HepG2 (cell line): ENCODE measurements around the gene B3GAT3. TPM values are rescaled to one million over a fixed set of nuclear protein-coding genes. Genes with fewer than 3 reads are reported as not detected.

ENCODE experiments used
- ATAC-seq: fragments of 200-7000 bp; cut with Tn5 transposase; 3 replicates; pipeline ENCODE4 v1.9.1; 2020; ENCODE audit warnings: mild to moderate bottlenecking, moderate library complexity
- BruUV-seq: library from RNA; stranded (reverse); fragments of 400-500 nt; replicated peaks from 2 replicates; lab custom pipeline; 2021; lab: Mats Ljungman, UMichigan
- CTCF ChIA-PET: fragments of 300-600 bp; formaldehyde crosslinking; extraction: SDS; loops from one replicate; lab custom pipeline; 2021; ENCODE audit warnings: low total read pairs, inconsistent platforms, low intra/inter-chr PET ratio; lab: Yijun Ruan, JAX
- POLR2A ChIA-PET: fragments of 350-600 bp; sonication (Branson Sonifier 250); formaldehyde crosslinking; loops from one replicate; lab custom pipeline; 2020; ENCODE audit warnings: antibody characterized with exemption, inconsistent platforms; lab: Yijun Ruan, JAX
- DNase-seq: peaks from one replicate; pipeline ENCODE4 v3.0.0-alpha.2; 2015; ENCODE audit warnings: low spot score
- FAIRE-seq: peaks from 3 replicates; lab custom pipeline; 2011; peaks lifted over from hg19 to GRCh38; lab: Jason Lieb, UNC
- H2AFZ ChIP-seq: one replicate; pipeline ENCODE4 v1.6.1; 2011; ENCODE audit warnings: low read length, inconsistent platforms
- H3K27ac ChIP-seq: fragments of 300-600 bp; 3 replicates; pipeline ENCODE4 v1.8.0; 2011; ENCODE audit warnings: mixed run types, mild to moderate bottlenecking, mixed read lengths, low read length, inconsistent platforms; ENCODE audit not compliant: insufficient read depth; ENCODE audit errors: extremely low read length
- H3K27me3 ChIP-seq, 2 experiments: fragments of 200-600 bp in 1 of 2; 2 replicates in 1 of 2; 3 replicates in 1 of 2; pipeline versions ENCODE4 v1.6.0 to v1.8.0; 2011; ENCODE audit warnings: low read length in 2 of 2, mild to moderate bottlenecking in 2 of 2, moderate library complexity in 2 of 2, inconsistent platforms in 1 of 2; ENCODE audit not compliant: insufficient read depth in 2 of 2, control insufficient read depth in 1 of 2
- H3K36me3 ChIP-seq, 2 experiments: fragments of 200-600 bp in 1 of 2; replicated peaks in 1 of 2; 2 replicates in 1 of 2; 3 replicates in 1 of 2; pipeline versions ENCODE4 v1.5.1 to v1.8.0; 2011; ENCODE audit warnings: low read length in 2 of 2, inconsistent platforms in 1 of 2; ENCODE audit not compliant: insufficient read depth in 2 of 2, control insufficient read depth in 1 of 2
- H3K4me1 ChIP-seq: 2 replicates; pipeline ENCODE4 v1.5.1; 2012; ENCODE audit warnings: low read length, inconsistent platforms; ENCODE audit not compliant: insufficient read depth
- H3K4me2 ChIP-seq: 2 replicates; pipeline ENCODE4 v1.6.0; 2011; ENCODE audit warnings: low read depth, low read length, inconsistent platforms
- H3K4me3 ChIP-seq, 3 experiments: fragments of 200-600 bp in 1 of 3; sonication (generic), shearing (Covaris generic) in 1 of 3; replicated peaks in 1 of 3; 2 replicates each; pipeline ENCODE4 v1.5.1; 2011 to 2016; ENCODE audit warnings: low read length in 3 of 3, inconsistent platforms in 2 of 3, low read depth in 2 of 3, mild to moderate bottlenecking in 2 of 3, control low read depth in 1 of 3, mixed read lengths in 1 of 3; ENCODE audit not compliant: insufficient read depth in 1 of 3
- H3K79me2 ChIP-seq: one replicate; pipeline ENCODE4 v1.6.1; 2011; ENCODE audit warnings: low read length, inconsistent platforms; ENCODE audit not compliant: insufficient read depth
- H3K9ac ChIP-seq: 2 replicates; pipeline ENCODE4 v1.6.0; 2011; ENCODE audit warnings: mild to moderate bottlenecking, low read depth, low read length, inconsistent platforms; ENCODE audit not compliant: insufficient read depth
- H3K9me3 ChIP-seq: 2 replicates; pipeline ENCODE4 v1.5.1; 2012; ENCODE audit warnings: mild to moderate bottlenecking, low read length
- H4K20me1 ChIP-seq: 2 replicates; pipeline ENCODE4 v1.6.0; 2011; ENCODE audit warnings: inconsistent platforms, mild to moderate bottlenecking, low read length, moderate library complexity; ENCODE audit not compliant: insufficient read depth
- ATAD3A ChIP-seq: sonication (generic); formaldehyde crosslinking; IDR thresholded peaks from 2 replicates; pipeline ENCODE4 v1.4.0; 2020; ENCODE audit warnings: missing genetic modification reagents
- MBD4 ChIP-seq: IDR thresholded peaks from 2 replicates; pipeline ENCODE4 v1.6.1; 2012; ENCODE audit warnings: low read length, inconsistent platforms, borderline replicate concordance
- TEAD3 ChIP-seq: optimal IDR thresholded peaks from 2 replicates; pipeline ENCODE3; 2016; ENCODE audit warnings: borderline replicate concordance
- ZBTB38 ChIP-seq: sonication (generic); formaldehyde crosslinking; IDR thresholded peaks from 2 replicates; pipeline ENCODE4 v1.5.1; 2020; ENCODE audit warnings: mild to moderate bottlenecking, missing genetic modification reagents
- ZMYM3 ChIP-seq: sonication (generic); formaldehyde crosslinking; IDR thresholded peaks from 2 replicates; pipeline ENCODE4 v1.5.1; 2020; ENCODE audit warnings: mild to moderate bottlenecking, missing genetic modification reagents
- ZMYM4 ChIP-seq: sonication (generic); formaldehyde crosslinking; IDR thresholded peaks from 2 replicates; pipeline ENCODE4 v1.8.1; 2023; ENCODE audit warnings: mild to moderate bottlenecking, missing genetic modification reagents
- ZNF768 ChIP-seq: sonication (generic); formaldehyde crosslinking; IDR thresholded peaks from 2 replicates; pipeline ENCODE4 v1.4.0; 2020; ENCODE audit warnings: missing genetic modification reagents
- WGBS: methylation state at CpG from one replicate; pipeline ENCODE4 v1.1.6; 2017; ENCODE audit warnings: low lambda C conversion rate; 5-methylcytosine and 5-hydroxymethylcytosine counted together
- in situ Hi-C: cut with HindIII; loops from 2 replicates; pipeline ENCODE4 v1.10.0; 2017; ENCODE audit warnings: low pct_unique_long_range_greater_than_20kb; ENCODE audit not compliant: extremely low pct_ligation_motif_present
- intact Hi-C: fragments of 100-400 bp; cut with micrococcal nuclease; formaldehyde crosslinking; loops from one replicate; pipeline ENCODE4 v1.10.0; 2022; ENCODE audit not compliant: unreplicated experiment
- polyA plus RNA-seq, 8 experiments: library from polyadenylated mRNA; depleted of rRNA in 3 of 8; stranded (reverse) in 7 of 8; unstranded in 1 of 8; fragments of >200 nt; fragmentation: Illumina TruSeq in 4 of 8; extraction: Trizol in 4 of 8; gene quantifications; 2 replicates each; pipeline versions ENCODE4 v1.2.1 to v1.2.3, GENCODE V29; 2011 to 2016; ENCODE audit warnings: low read depth in 4 of 8, missing spikeins in 1 of 8, mixed read lengths in 1 of 8; ENCODE audit not compliant: insufficient read depth in 1 of 8
- total RNA-seq, 5 experiments: library from RNA; depleted of rRNA; stranded (reverse); fragments of >200 nt; fragmentation: Illumina TruSeq; extraction: Trizol; gene quantifications; 2 replicates each; pipeline ENCODE4 v1.2.3, GENCODE V29; 2016; ENCODE audit warnings: low read depth in 1 of 5
- TF ChIP-seq, protein P1 (sequence below): sonication (generic); formaldehyde crosslinking; IDR thresholded peaks from 2 replicates; pipeline ENCODE4 v1.5.1; 2020; ENCODE audit warnings: mild to moderate bottlenecking, moderate library complexity, missing genetic modification reagents
- TF ChIP-seq, protein P2 (sequence below): sonication (generic); formaldehyde crosslinking; IDR thresholded peaks from 2 replicates; pipeline ENCODE4 v1.5.0; 2020; ENCODE audit warnings: mild to moderate bottlenecking, missing genetic modification reagents

Gene B3GAT3
- total and polyA plus RNA-seq, 2 of the 13 experiments (the other 11 are each of a cell fraction or from before 2014, with no cell fraction given), result 21.3 to 26.1 TPM

DNA sequence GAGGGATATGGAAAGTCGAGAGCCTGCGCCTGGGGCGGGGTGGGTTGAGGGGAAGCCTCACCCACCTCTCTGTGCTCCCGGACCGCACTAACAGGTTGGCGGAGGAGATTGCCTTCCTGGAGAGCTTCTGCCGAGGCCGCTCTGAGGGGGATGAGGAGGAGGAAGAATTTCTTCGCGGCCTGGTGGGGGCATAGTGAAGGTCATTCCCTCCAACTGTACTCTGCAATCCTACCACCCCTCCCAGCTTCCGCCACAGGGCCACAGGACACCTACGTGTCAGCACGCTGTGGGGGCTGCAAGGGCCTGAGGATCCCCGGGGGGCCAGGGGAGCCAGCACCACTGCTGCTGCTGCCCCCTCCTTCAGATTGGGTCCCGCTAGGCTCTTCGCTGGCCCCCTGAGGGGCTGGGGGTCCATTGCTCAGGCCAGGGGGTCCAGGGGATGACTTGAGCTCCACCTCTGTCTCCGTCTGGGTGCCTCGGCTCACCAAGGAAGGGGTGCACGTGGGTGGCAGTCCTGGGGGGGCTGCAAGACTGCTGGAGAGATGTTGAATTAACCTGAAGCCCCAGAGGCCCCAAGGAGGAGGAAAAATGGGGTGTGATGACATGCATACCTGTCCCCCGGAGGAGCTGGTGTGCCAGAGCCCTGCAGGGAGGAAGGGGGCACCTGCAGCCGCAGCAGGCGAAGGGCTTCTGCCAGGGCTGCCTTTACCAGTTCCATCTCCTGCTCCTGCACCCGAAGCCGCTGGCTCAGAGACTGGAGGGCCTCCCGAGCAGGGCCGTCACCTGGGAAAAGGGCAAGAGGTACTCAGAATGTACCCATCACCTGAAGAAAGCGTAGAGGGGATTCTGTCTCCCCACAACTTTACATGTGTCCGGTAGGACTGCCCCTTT lies 10.7 kb downstream of the B3GAT3 start (continued):
- TF ChIP-seq ZNF768 (CRISPR knock-in tag), result peak; percentile 38; the same call in 1 of the 2 replicates
- TF ChIP-seq, protein P1, sequence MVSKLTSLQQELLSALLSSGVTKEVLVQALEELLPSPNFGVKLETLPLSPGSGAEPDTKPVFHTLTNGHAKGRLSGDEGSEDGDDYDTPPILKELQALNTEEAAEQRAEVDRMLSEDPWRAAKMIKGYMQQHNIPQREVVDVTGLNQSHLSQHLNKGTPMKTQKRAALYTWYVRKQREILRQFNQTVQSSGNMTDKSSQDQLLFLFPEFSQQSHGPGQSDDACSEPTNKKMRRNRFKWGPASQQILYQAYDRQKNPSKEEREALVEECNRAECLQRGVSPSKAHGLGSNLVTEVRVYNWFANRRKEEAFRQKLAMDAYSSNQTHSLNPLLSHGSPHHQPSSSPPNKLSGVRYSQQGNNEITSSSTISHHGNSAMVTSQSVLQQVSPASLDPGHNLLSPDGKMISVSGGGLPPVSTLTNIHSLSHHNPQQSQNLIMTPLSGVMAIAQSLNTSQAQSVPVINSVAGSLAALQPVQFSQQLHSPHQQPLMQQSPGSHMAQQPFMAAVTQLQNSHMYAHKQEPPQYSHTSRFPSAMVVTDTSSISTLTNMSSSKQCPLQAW (CRISPR knock-in tag), result peak; percentile 13; the same call in 1 of the 2 replicates
- TF ChIP-seq, protein P2, sequence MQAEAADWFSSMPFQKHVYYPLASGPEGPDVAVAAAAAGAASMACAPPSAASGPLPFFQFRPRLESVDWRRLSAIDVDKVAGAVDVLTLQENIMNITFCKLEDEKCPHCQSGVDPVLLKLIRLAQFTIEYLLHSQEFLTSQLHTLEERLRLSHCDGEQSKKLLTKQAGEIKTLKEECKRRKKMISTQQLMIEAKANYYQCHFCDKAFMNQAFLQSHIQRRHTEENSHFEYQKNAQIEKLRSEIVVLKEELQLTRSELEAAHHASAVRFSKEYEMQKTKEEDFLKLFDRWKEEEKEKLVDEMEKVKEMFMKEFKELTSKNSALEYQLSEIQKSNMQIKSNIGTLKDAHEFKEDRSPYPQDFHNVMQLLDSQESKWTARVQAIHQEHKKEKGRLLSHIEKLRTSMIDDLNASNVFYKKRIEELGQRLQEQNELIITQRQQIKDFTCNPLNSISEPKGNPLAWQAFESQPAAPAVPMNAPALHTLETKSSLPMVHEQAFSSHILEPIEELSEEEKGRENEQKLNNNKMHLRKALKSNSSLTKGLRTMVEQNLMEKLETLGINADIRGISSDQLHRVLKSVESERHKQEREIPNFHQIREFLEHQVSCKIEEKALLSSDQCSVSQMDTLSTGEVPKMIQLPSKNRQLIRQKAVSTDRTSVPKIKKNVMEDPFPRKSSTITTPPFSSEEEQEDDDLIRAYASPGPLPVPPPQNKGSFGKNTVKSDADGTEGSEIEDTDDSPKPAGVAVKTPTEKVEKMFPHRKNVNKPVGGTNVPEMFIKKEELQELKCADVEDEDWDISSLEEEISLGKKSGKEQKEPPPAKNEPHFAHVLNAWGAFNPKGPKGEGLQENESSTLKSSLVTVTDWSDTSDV (CRISPR knock-in tag), result 0 out of 2 replicates have a peak, but pooled peaks have one; percentile 22
- TF ChIP-seq ATAD3A, result no peak
- TF ChIP-seq ZBTB38 (CRISPR knock-in tag), result 0 out of 2 replicates have a peak, but pooled peaks have one; percentile 32

DNA sequence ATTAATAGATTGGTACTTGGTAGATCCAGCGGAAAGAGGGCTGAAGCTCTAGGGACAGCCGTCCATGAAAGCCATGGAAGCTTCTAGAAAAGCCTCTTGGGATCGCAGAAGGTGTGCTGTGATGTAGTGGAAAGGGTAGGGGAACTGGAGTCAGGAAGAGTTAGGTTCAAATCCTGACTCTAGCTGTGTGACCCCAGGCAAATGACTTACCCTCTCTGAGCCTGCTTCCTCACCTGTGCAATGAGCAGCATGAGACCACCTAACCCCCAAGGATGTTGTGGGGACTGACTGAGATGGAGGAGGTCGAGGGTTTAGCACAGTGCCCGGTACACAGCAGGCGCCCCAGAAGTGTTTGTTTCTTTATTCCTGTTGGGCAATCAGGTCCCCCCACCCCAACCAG lies 11.4 kb downstream of the B3GAT3 start:
- POLR2A ChIA-PET, result interaction anchor here (1.5 to 4.0 kb wide), 7 partner anchors 9 to 55 kb away, joined by 5 to 39 read pairs (median 20); partner anchors contain the start of genes B3GAT3, C11orf98, CSKMT and EEF1G

More for the DNA sequence above, 11.4 kb downstream of the B3GAT3 start:
- H3K27ac ChIP-seq, result no peak overlapping the region
- H3K79me2 ChIP-seq, result peaks cover 2% of the 10 kb centered on the region
- H3K9ac ChIP-seq, result peak overlapping the region; percentile 80; the same call in 1 of the 2 replicates
- no peaks in the 10 kb centered on the region; a peak in 2 of 5 replicates for H3K36me3 ChIP-seq
- no peaks in the 10 kb centered on the region; a peak in 1 of 5 replicates for H3K27me3 ChIP-seq
- CTCF ChIA-PET, result interaction anchor here (0.6 kb wide), 1 partner anchor 49 kb away, joined by 3 read pairs; no protein-coding TSS in a partner anchor
- in situ Hi-C loops, result no loop called here
- no peak for DNase-seq
- no peak for FAIRE-seq
- peaks cover 61% of the 10 kb centered on the region for H3K4me1 ChIP-seq
- H3K4me2 ChIP-seq, result peak overlapping the region; percentile 96; the same call in 1 of the 2 replicates
- intact Hi-C loops, result loop anchor here (5.0 kb wide), 1 partner anchor 42 kb away; the partner anchor contains the start of gene INTS5
- no peak for ATAC-seq
- no peaks in the 10 kb centered on the region for H3K9me3 ChIP-seq
- H2AFZ ChIP-seq, result no peak overlapping the region
- no peaks in the 10 kb centered on the region for H4K20me1 ChIP-seq
- H3K4me3 ChIP-seq, result no peak overlapping the region
- no TSS peak for BruUV-seq
- WGBS, result 89% methylated on average over 4 of the region's 6 CpGs
- TF ChIP-seq TEAD3 (CRISPR knock-in tag) (no peak), ZNF768 (CRISPR knock-in tag) (peak; percentile 97), MBD4 (no peak), ZMYM4 (CRISPR knock-in tag) (0 out of 2 replicates have a peak, but pooled peaks have one; percentile 7), ZMYM3 (CRISPR knock-in tag) (peak; percentile 82)
- TF ChIP-seq, all 625 proteins: peak for 3
